Neural cell (in vitro differentiated cells): ENCODE results near the gene SULT1A1. TPM values are rescaled to one million over a fixed set of nuclear protein-coding genes. Genes with fewer than 3 reads are reported as not detected.

Experiments used
- H2AFZ ChIP-seq: fragments of 200-600, 300-800 bp; sonication (generic), shearing (Covaris generic); 2 replicates; pipeline ENCODE4 v1.6.0; 2014; ENCODE audit warnings: low read depth, mild to moderate bottlenecking, antibody characterized with exemption, low read length, moderate library complexity
- H3F3A ChIP-seq: fragments of 200-600 bp; shearing (Covaris generic); 2 replicates; pipeline ENCODE4 v1.6.1; 2016; ENCODE audit warnings: mild to moderate bottlenecking, moderate library complexity, mixed read lengths, antibody characterized with exemption, low read length; ENCODE audit not compliant: insufficient read depth, poor library complexity, severe bottlenecking
- H3K27ac ChIP-seq: fragments of 200-600, 300-800 bp; sonication (generic), shearing (Covaris generic); 2 replicates; pipeline ENCODE4 v1.5.1; 2014; ENCODE audit warnings: mild to moderate bottlenecking, low read length, moderate library complexity
- H3K27me3 ChIP-seq: fragments of 300-800, 200-600 bp; sonication (generic), shearing (Covaris generic); 2 replicates; pipeline ENCODE4 v1.6.0; 2014; ENCODE audit warnings: mild to moderate bottlenecking, low read depth, low read length, moderate library complexity; ENCODE audit not compliant: insufficient read depth
- H3K36me3 ChIP-seq: fragments of 300-800, 200-600 bp; sonication (generic), shearing (Covaris generic); 2 replicates; pipeline ENCODE4 v1.5.1; 2014; ENCODE audit warnings: mild to moderate bottlenecking, antibody characterized with exemption, low read length, moderate library complexity; ENCODE audit not compliant: insufficient read depth
- H3K4me2 ChIP-seq: fragments of 300-800, 200-600 bp; sonication (generic), shearing (Covaris generic); 2 replicates; pipeline ENCODE4 v1.6.0; 2014; ENCODE audit warnings: mild to moderate bottlenecking, low read length
- H3K4me3 ChIP-seq: fragments of 300-800, 200-600 bp; sonication (generic), shearing (Covaris generic); 2 replicates; pipeline ENCODE4 v1.5.1; 2014; ENCODE audit warnings: mild to moderate bottlenecking, low read length, moderate library complexity
- H3K79me2 ChIP-seq: fragments of 200-600 bp; shearing (Covaris generic); replicated peaks from 2 replicates; pipeline ENCODE4 v1.6.0; 2014; ENCODE audit warnings: mild to moderate bottlenecking, low read length, moderate library complexity; ENCODE audit not compliant: insufficient read depth
- H3K9ac ChIP-seq: fragments of 300-800, 200-600 bp; sonication (generic), shearing (Covaris generic); 2 replicates; pipeline ENCODE4 v1.6.1; 2016; ENCODE audit warnings: mild to moderate bottlenecking, low read length, mixed read lengths
- H3K9me2 ChIP-seq: fragments of 200-600 bp; shearing (Covaris generic); 2 replicates; pipeline ENCODE4 v1.6.1; 2016; ENCODE audit warnings: mild to moderate bottlenecking, low read length, mixed read lengths; ENCODE audit not compliant: insufficient read depth
- H3K9me3 ChIP-seq: fragments of 200-600, 300-800 bp; sonication (generic), shearing (Covaris generic); 2 replicates; pipeline ENCODE4 v1.6.1; 2016; ENCODE audit warnings: mild to moderate bottlenecking, mixed run types, low read length, moderate library complexity, mixed read lengths
- H4K20me1 ChIP-seq: fragments of 200-600 bp; shearing (Covaris generic); 2 replicates; pipeline ENCODE4 v1.6.1; 2016; ENCODE audit warnings: mild to moderate bottlenecking, mixed run types; ENCODE audit not compliant: insufficient read depth
- CTCF ChIP-seq: fragments of 450-650 bp; IDR thresholded peaks from 2 replicates; pipeline ENCODE4 v1.5.1; 2014; ENCODE audit warnings: antibody characterized with exemption, mild to moderate bottlenecking, moderate library complexity; ENCODE audit not compliant: poor library complexity, severe bottlenecking
- EP300 ChIP-seq: fragments of 450-650 bp; conservative IDR thresholded peaks from 2 replicates; pipeline ENCODE4 v1.6.1; 2014; ENCODE audit warnings: antibody characterized with exemption, mild to moderate bottlenecking, moderate library complexity; ENCODE audit not compliant: poor library complexity, severe bottlenecking
- EZH2 ChIP-seq: fragments of 200-600, 300-800 bp; shearing (Covaris generic), sonication (generic); IDR thresholded peaks from 2 replicates; pipeline ENCODE4 v1.6.1; 2014; ENCODE audit warnings: antibody characterized with exemption, low read length, borderline replicate concordance, mild to moderate bottlenecking; ENCODE audit not compliant: insufficient read depth, poor library complexity, severe bottlenecking
- MXI1 ChIP-seq: fragments of 450-650 bp; conservative IDR thresholded peaks from 2 replicates; pipeline ENCODE4 v1.6.1; 2014; ENCODE audit warnings: antibody characterized with exemption, mild to moderate bottlenecking; ENCODE audit not compliant: poor library complexity, severe bottlenecking
- POLR2AphosphoS5 ChIP-seq: IDR thresholded peaks from 2 replicates; pipeline ENCODE4 v1.6.1; 2012
- RAD21 ChIP-seq: fragments of 450-650 bp; conservative IDR thresholded peaks from 2 replicates; pipeline ENCODE4 v1.6.1; 2014; ENCODE audit warnings: antibody characterized with exemption, mild to moderate bottlenecking, moderate library complexity
- REST ChIP-seq: IDR thresholded peaks from 2 replicates; pipeline ENCODE4 v1.6.1; 2012; ENCODE audit warnings: borderline replicate concordance
- SMC3 ChIP-seq: fragments of 450-650 bp; conservative IDR thresholded peaks from 2 replicates; pipeline ENCODE4 v1.6.1; 2014; ENCODE audit warnings: antibody characterized with exemption, mild to moderate bottlenecking, moderate library complexity; ENCODE audit not compliant: poor library complexity
- TAF1 ChIP-seq: IDR thresholded peaks from 2 replicates; pipeline ENCODE4 v1.6.1; 2012; ENCODE audit warnings: low read depth
- polyA plus RNA-seq: library from polyadenylated mRNA; depleted of rRNA; stranded (reverse); fragments of >200 nt; gene quantifications from 2 replicates; pipeline ENCODE4 v1.2.3, GENCODE V29; 2014

The SULT1A1 gene
- polyA plus RNA-seq, 1 donor from 2014 or later: not detected

- TF ChIP-seq CTCF: no peak
- TF ChIP-seq POLR2AphosphoS5: no peak
- no peak for TF ChIP-seq RAD21
- no peak for TF ChIP-seq SMC3
- no peak for TF ChIP-seq EP300
- TF ChIP-seq EZH2: no peak
- TF ChIP-seq MXI1: no peak
- TF ChIP-seq REST: no peak
- TF ChIP-seq TAF1: no peak
- H3K27ac ChIP-seq: no peak overlapping the region
- no peaks in the 10 kb centered on the region for H4K20me1 ChIP-seq
- H3K79me2 ChIP-seq: no peaks in the 10 kb centered on the region
- no peaks in the 10 kb centered on the region for H3K36me3 ChIP-seq
- no peaks in the 10 kb centered on the region for H3F3A ChIP-seq
- no peak overlapping the region for H3K4me3 ChIP-seq
- H3K9ac ChIP-seq: no peak overlapping the region
- H3K9me2 ChIP-seq: no peaks in the 10 kb centered on the region
- no peaks in the 10 kb centered on the region for H3K9me3 ChIP-seq
- H3K27me3 ChIP-seq: no peaks in the 10 kb centered on the region
- H2AFZ ChIP-seq: no peak overlapping the region
- H3K4me2 ChIP-seq: no peak overlapping the region
These were observed 39.7 kb downstream of the SULT1A1 start for GRCh38 chr16:28569968-28570752.

GRCh38 chr16:28569021-28569420 is 40.8 kb downstream of the SULT1A1 start:
- no peaks in the 10 kb centered on the region for H4K20me1 ChIP-seq
- H3K36me3 ChIP-seq: no peaks in the 10 kb centered on the region
- no peaks in the 10 kb centered on the region for H3K9me3 ChIP-seq
- no peaks in the 10 kb centered on the region for H3K27me3 ChIP-seq
- no peak overlapping the region for H3K9ac ChIP-seq
- no peak overlapping the region for H3K4me3 ChIP-seq
- no peaks in the 10 kb centered on the region for H3K79me2 ChIP-seq
- no peak overlapping the region for H3K4me2 ChIP-seq
- no peak for TF ChIP-seq CTCF
- no peak for TF ChIP-seq EZH2
- H2AFZ ChIP-seq: no peak overlapping the region
- no peaks in the 10 kb centered on the region for H3F3A ChIP-seq
- H3K27ac ChIP-seq: no peak overlapping the region
- no peaks in the 10 kb centered on the region for H3K9me2 ChIP-seq
